Gastroesophageal sphincter (tissue), 3 donors: ENCODE results near the gene TMC6.

ENCODE experiments used
- CTCF ChIP-seq, 4 experiments: fragments of 200-600 bp in 2 of 4; fragments of 450-650 bp in 2 of 4; sonication (generic) in 1 of 4; IDR thresholded peaks; one replicate each; pipeline ENCODE4 v1.5.1; 2017 to 2019; ENCODE audit warnings: antibody characterized with exemption in 4 of 4, mild to moderate bottlenecking in 2 of 4, moderate library complexity in 2 of 4
- EP300 ChIP-seq: sonication (generic); formaldehyde crosslinking; IDR thresholded peaks from one replicate; pipeline ENCODE4 v1.6.1; 2017; ENCODE audit warnings: antibody characterized with exemption, mild to moderate bottlenecking
- POLR2A ChIP-seq, 2 donors: fragments of 450-650 bp; IDR thresholded peaks; one replicate each; pipeline ENCODE4 v1.6.1; 2017; ENCODE audit warnings: antibody characterized with exemption in 2 of 2, mild to moderate bottlenecking in 2 of 2, moderate library complexity in 1 of 2
- POLR2AphosphoS5 ChIP-seq: sonication (generic); formaldehyde crosslinking; IDR thresholded peaks from one replicate; pipeline ENCODE4 v1.6.1; 2017; ENCODE audit warnings: antibody characterized with exemption

- no peak for TF ChIP-seq CTCF (IDR thresholded peaks at IDR 0.05)
- no peak for TF ChIP-seq POLR2A (IDR thresholded peaks at IDR 0.05)
- no peak for TF ChIP-seq POLR2AphosphoS5
- no peak for TF ChIP-seq EP300
Observed at GRCh38 chr17:78147315-78147998, 18.9 kb upstream of the TMC6 start.
